Lung (tissue), 12 donors: ENCODE measurements around the gene ZNF888. TPM values are rescaled to one million over a fixed set of nuclear protein-coding genes. Genes with fewer than 3 reads are reported as not detected.
"Not testable (repeated sequence)": the region's sequence is repeated elsewhere in the genome, so short reads cannot be mapped to it uniquely, and the experiment has no call there.

Experiments used
- ATAC-seq: fragments of 200-7000 bp; cut with Tn5 transposase; one replicate; pipeline ENCODE4 v1.9.1; 2020; ENCODE audit warnings: moderate number of reproducible peaks; ENCODE audit not compliant: insufficient read depth, low FRiP score
- DNase-seq, 3 donors: peaks; one replicate each; pipeline ENCODE4 v3.0.0-alpha.2; 2013 to 2017
- H3K27ac ChIP-seq, 2 donors: one replicate each; pipeline ENCODE4 v1.5.1; 2013; ENCODE audit warnings: mild to moderate bottlenecking in 2 of 2, moderate library complexity in 2 of 2, control low read depth in 1 of 2, inconsistent platforms in 1 of 2, low read depth in 1 of 2, low read length in 1 of 2
- H3K27me3 ChIP-seq, 3 donors: one replicate each; pipeline ENCODE4 v1.5.1; 2013; ENCODE audit warnings: low read length in 2 of 3; ENCODE audit not compliant: control insufficient read depth in 3 of 3, insufficient read depth in 3 of 3
- H3K36me3 ChIP-seq, 4 donors: one replicate each; pipeline ENCODE4 v1.5.1; 2013; ENCODE audit warnings: low read length in 4 of 4, mild to moderate bottlenecking in 1 of 4, moderate library complexity in 1 of 4; ENCODE audit not compliant: control insufficient read depth in 4 of 4, insufficient read depth in 4 of 4
- H3K4me1 ChIP-seq, 5 donors: one replicate each; pipeline ENCODE4 v1.5.1; 2013; ENCODE audit warnings: low read length in 5 of 5, mild to moderate bottlenecking in 2 of 5, moderate library complexity in 1 of 5; ENCODE audit not compliant: control insufficient read depth in 5 of 5, insufficient read depth in 5 of 5
- H3K4me3 ChIP-seq: one replicate; pipeline ENCODE4 v1.5.1; 2013; ENCODE audit warnings: mild to moderate bottlenecking, control low read depth, moderate library complexity
- H3K9ac ChIP-seq, 2 donors: one replicate each; pipeline ENCODE4 v1.5.1; 2013; ENCODE audit warnings: low read length in 2 of 2, control low read depth in 1 of 2; ENCODE audit not compliant: insufficient read depth in 1 of 2
- H3K9me3 ChIP-seq, 4 donors: one replicate each; pipeline ENCODE4 v1.5.1; 2013; ENCODE audit warnings: low read length in 3 of 4, mild to moderate bottlenecking in 1 of 4, moderate library complexity in 1 of 4; ENCODE audit not compliant: control insufficient read depth in 4 of 4, insufficient read depth in 3 of 4
- CTCF ChIP-seq: IDR thresholded peaks from 2 replicates; pipeline ENCODE4 v1.5.1; 2012; ENCODE audit warnings: mild to moderate bottlenecking; ENCODE audit errors: control extremely low read depth, extremely low read depth
- WGBS, 2 donors: extraction: QIAGEN DNeasy Blood & Tissue Kit; methylation state at CpG; one replicate each; pipeline ENCODE4 v1.1.7; 2013; 5-methylcytosine and 5-hydroxymethylcytosine counted together
- polyA plus RNA-seq, 2 donors: library from polyadenylated mRNA; stranded (reverse); fragments of 200-250 nt; gene quantifications; one replicate each; pipeline ENCODE4 v1.2.1, GENCODE V29; 2013
- total RNA-seq, 2 donors: library from RNA; depleted of rRNA in 1 of 2; stranded (reverse); fragments of >200 nt in 1 of 2; gene quantifications; one replicate each; pipeline ENCODE4 v1.2.1, GENCODE V29; 2014 to 2021
- donor health status: control.
- donor health status: control.
- donor health status: Bipolar disorder and iron deficiency.
- donor health status: healthy.
- donor health status: DM: yes; HTN: yes; CAD: no.

The ZNF888 gene
- total and polyA plus RNA-seq, 4 donors, result 2.2 to 18.9 (median 5.7) TPM

DNA sequence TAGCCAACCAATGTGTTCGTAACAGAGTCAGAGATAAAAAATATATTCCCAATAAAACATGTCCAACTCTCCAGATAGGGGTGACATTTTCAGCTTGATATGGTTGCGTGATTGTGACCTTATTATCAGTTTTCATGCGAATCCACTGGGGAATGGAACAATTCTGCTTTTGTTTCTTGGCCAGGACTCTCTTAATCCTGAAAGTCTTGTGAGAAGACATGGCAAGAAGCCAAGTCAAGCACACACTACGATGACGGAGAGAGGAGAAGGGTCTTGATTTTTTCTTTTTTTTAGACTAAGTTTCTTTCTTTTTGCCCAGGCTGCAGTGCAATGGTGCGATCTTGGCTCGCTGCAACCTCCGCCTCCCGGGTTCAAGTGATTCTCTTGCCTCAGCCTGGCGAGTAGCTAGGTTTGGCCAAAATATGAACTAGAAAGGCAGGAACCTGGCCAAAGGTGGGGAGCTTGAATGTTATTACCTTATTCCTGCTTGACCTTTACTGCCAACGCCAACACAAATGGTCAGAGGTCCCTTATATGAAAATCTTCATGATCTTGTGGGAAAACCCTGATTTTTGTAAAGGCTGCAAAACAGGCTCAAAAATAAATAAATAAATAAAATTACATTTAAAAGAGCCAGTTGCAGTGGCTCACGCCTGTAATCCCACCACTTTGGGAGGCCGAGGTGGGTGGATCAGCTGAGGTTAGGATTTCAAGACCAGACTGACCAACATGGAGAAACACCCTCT lies 25.0 kb upstream of the ZNF888 start:
- 92 to 95% methylated on average over 13 of the region's 13 CpGs for WGBS, 2 donors

DNA sequence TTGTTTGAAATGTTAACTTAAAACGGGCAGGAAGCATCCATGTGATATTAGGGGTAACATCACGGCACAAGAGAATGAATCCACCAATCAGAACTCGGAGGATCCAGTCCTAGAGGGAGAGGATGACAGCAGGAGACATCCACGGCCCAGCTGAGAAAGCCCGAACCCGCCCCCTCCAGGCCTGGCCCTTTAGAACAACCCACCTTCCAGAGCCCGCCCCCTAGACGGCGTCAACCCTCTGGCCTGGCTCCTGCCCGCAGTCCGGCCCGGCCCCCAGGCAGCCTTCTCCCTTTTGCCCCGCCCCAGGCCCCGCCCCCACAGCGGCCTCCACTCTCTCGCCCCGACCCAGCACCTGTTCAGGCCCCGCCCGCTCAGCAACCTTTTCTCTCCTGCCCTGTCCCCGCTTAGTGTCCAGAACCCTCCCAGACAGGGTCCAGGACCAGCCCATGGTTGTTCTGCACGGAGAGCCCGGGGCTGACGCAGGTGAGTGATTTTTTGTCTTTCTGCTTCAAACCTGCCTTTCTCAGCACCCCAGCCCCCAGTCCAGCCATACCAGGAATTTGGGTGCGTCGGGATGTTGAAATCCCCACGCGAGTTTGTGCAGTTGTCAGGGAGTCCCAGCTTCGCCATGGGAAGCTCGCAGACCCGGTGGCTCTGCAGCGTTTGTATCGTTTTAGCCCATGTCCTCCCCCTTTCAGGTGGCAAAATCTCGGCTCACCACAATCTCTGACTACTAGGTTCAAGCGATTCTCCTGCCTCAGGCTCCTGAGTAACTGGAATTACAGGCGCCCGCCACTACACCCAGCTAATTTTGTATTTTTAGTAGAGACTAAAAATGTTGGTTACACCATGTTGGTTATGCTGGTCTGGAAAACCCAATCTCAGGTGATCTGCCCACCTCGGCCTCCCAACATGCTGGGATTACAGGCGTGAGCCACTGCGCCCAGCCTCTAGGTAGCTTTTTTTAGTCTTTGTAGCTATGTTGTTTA lies 23.4 kb upstream of the ZNF888 start:
- DNase-seq (peak; percentile 34 to 75 (median 61)), ATAC-seq (no peak)
- H3K9me3 ChIP-seq, result peaks cover 9 to 25% (median 15%) of the 10 kb centered on the region in 4 donors
- peaks cover 3 to 25% (median 21%) of the 10 kb centered on the region in 4 donors for H3K36me3 ChIP-seq
- no peak for TF ChIP-seq CTCF
- H3K27ac ChIP-seq, result no peak overlapping the region
- H3K4me3 ChIP-seq, result no peak overlapping the region
- no peaks in the 10 kb centered on the region for H3K27me3 ChIP-seq
- 38 to 44% methylated on average over 33 to 39 of the region's 39 CpGs for WGBS, 2 donors
- no peak overlapping the region for H3K9ac ChIP-seq
- H3K4me1 ChIP-seq, result peaks cover 0 to 10% (median 0%) of the 10 kb centered on the region in 5 donors

More for the DNA sequence above, 25.0 kb upstream of the ZNF888 start:
- peaks cover 9 to 37% (median 21%) of the 10 kb centered on the region in 4 donors for H3K9me3 ChIP-seq
- H3K36me3 ChIP-seq, result peaks cover 15 to 38% (median 37%) of the 10 kb centered on the region in 4 donors
- H3K27me3 ChIP-seq, result no peaks in the 10 kb centered on the region
- H3K4me3 ChIP-seq, result no peak overlapping the region
- ATAC-seq (no peak), DNase-seq (peak in 1 of 3 donors; percentile 25)
- no peak overlapping the region for H3K9ac ChIP-seq
- H3K27ac ChIP-seq, result no peak overlapping the region
- no peak for TF ChIP-seq CTCF
- H3K4me1 ChIP-seq, result peaks cover 0 to 5% (median 0%) of the 10 kb centered on the region in 5 donors

DNA sequence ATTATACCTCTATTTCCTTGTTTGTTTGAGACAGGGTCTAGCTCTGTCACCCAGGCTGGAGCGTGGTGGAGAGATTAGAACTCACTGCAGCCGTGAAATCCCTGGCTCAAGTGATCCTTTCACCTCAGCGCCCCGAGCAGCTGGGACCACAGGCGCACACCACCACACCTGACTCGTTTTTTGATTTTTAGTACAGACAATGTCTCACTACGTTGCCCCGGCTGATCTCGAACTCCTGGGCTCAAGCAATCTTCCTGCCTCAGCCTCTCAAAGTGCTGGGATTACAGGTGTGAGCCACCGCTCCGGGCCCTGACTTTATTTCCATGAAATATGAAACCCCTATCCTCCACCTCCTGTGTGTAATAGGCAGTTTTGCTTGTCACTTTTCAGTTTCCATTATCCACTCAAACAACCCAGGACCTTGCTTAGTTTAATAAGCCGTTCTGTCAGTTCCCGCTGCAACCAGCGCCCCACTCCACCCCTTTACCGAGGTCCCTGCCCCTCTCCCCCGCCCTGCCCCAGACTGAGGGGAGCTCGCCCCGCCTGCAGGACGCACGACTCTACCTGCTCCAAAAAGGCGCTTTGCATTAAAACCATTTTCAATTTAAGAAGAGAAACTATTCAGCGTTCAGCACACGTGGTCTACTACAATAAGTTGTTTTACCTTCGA lies 22.6 kb upstream of the ZNF888 start:
- Histone ChIP-seq H3K36me3 (peaks cover 0 to 20% (median 13%) of the 10 kb centered on the region in 4 donors), H3K9me3 (peaks cover 9 to 17% (median 13%) of the 10 kb centered on the region in 4 donors), H3K27me3 (no peaks in the 10 kb centered on the region), H3K9ac (no peak overlapping the region), H3K4me3 (no peak overlapping the region), H3K27ac (no peak overlapping the region), H3K4me1 (peaks cover 0 to 14% (median 0%) of the 10 kb centered on the region in 5 donors)
- no peak for ATAC-seq
- TF ChIP-seq CTCF, result no peak
- 59 to 64% methylated on average over 24 of the region's 24 CpGs for WGBS, 2 donors
- DNase-seq, result no peak

GRCh38 chr19:52944703-52945493 lies 21.7 kb upstream of the ZNF888 start:
- Histone ChIP-seq H3K27ac (peak overlapping the region in 1 of 2 donors; percentile 32), H3K9me3 (peaks cover 4 to 15% (median 9%) of the 10 kb centered on the region in 4 donors), H3K36me3 (peaks cover 0 to 11% (median 5%) of the 10 kb centered on the region in 4 donors), H3K4me1 (peaks cover 0 to 14% (median 0%) of the 10 kb centered on the region in 5 donors)
- H3K27me3 ChIP-seq, H3K9ac ChIP-seq, H3K4me3 ChIP-seq, ATAC-seq: not testable (repeated sequence)
- 80 to 86% methylated on average over 17 of the region's 17 CpGs for WGBS, 2 donors
- DNase-seq, result peak in 2 of 3 donors; percentile 29 to 52
